ENCODE results near the gene ZNF343. TPM values are rescaled to one million over a fixed set of nuclear protein-coding genes. Genes with fewer than 3 reads are reported as not detected.

Gene ZNF343
- 7.7 and 13.9 TPM in 2 replicates for total RNA-seq

GRCh38 chr20:2508631-2509467, at the start of gene ZNF343:
TSS of gene ZNF343 (minus strand) at chr20:2508915. CDS start at chr20:2493895, 15,020 bp downstream.

GRCh38 chr20:2536560-2536986, 27.9 kb upstream of the ZNF343 start, which contains the start of gene TMC2:
TSS of gene TMC2 (plus strand) at chr20:2536573. CDS start at chr20:2536622, 49 bp downstream.

GRCh38 chr20:2470423-2471193, 38.1 kb downstream of the ZNF343 start, which contains the start of gene SNRPB:
TSS of gene SNRPB (minus strand) at chr20:2470789. CDS start at chr20:2470690, 99 bp downstream.

Small RNA genes within 50 kb of the gene (small RNA-seq; reads per million reads assigned to genes)
- not detected for gene RF00019 (ENCODE audit: low replicate concordance)

Other genes with a start within 250 kb of the ZNF343 start
- not detected in 2 replicates for gene TGM3, start 212.9 kb downstream of the ZNF343 start, total RNA-seq
- not detected in 2 replicates for gene TGM6, start 128.0 kb downstream of the ZNF343 start, total RNA-seq
- gene SNRPB, start 38.1 kb downstream of the ZNF343 start, total RNA-seq = 117 and 242 TPM in 2 replicates
- not detected in 2 replicates for gene TMC2, start 27.7 kb upstream of the ZNF343 start, total RNA-seq
- 148 and 182 TPM in 2 replicates for gene NOP56, start 143.7 kb upstream of the ZNF343 start, total RNA-seq
- gene IDH3B, start 155.3 kb upstream of the ZNF343 start, total RNA-seq = 98.4 and 113 TPM in 2 replicates
- gene EBF4, start 183.9 kb upstream of the ZNF343 start, total RNA-seq = 1.0 and 1.1 TPM in 2 replicates